ENCODE results near the gene RNASEH2A.

DNA sequence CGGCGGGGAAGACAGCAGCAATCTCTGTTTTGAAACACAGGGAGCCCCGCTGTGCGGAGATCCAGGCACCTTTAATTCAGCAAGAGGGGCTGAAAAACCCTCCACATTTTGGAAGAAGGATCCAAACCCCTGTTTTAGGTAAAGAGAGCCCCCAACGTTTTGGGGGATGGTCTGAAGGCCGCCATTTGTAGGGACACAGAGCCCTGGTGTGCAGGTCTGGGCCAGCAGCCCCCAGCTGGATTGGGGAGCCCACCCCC is 27.6 kb upstream of the RNASEH2A start:
- TF ChIP-seq, protein P1, sequence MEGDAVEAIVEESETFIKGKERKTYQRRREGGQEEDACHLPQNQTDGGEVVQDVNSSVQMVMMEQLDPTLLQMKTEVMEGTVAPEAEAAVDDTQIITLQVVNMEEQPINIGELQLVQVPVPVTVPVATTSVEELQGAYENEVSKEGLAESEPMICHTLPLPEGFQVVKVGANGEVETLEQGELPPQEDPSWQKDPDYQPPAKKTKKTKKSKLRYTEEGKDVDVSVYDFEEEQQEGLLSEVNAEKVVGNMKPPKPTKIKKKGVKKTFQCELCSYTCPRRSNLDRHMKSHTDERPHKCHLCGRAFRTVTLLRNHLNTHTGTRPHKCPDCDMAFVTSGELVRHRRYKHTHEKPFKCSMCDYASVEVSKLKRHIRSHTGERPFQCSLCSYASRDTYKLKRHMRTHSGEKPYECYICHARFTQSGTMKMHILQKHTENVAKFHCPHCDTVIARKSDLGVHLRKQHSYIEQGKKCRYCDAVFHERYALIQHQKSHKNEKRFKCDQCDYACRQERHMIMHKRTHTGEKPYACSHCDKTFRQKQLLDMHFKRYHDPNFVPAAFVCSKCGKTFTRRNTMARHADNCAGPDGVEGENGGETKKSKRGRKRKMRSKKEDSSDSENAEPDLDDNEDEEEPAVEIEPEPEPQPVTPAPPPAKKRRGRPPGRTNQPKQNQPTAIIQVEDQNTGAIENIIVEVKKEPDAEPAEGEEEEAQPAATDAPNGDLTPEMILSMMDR (IDR thresholded peaks at IDR 0.05), result no peak
- TF ChIP-seq POLR2A (IDR thresholded peaks at IDR 0.05), result no peak
